ENCODE data around the gene PAPPA2.

The PAPPA2 gene

DNA sequence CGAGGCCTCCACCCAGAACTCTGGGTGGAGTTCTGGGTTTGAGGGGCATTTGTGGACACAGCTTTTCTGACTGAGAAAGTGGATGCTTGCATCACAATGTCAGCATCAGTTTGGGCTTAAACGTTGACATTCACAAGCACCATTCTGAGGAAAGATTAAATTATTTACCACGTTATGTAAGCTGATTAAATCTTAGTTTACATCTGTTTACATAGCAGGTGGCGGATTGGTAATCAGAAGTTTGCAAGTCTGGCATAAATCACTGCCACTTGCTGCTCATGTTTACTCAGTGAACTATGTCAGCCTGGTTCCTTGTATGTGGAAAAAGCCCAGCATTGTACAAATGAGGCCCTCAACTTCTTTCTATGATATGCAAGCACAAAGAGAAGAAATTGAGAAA is 310.1 kb downstream of the PAPPA2 start:
- DNase-seq = no peak

DNA sequence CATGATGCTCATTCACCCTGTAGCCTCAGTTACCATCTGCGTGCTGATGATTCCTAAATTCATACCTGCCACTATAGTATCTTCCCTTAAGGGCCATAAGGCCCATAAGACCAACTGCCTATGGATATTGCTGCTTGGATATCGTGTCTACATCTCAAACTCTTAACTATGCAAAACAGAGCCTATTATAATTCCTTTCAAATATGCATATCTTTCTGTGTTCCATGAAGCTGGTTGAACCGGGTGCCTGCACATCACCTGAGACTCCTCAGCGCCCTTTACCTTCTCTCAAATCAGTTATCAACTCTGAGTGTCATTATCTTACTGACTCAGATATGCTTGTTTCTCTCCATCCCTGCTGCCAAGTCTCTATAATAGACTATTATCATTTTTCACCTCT is 311.2 kb downstream of the PAPPA2 start:
- no peak for DNase-seq

DNA sequence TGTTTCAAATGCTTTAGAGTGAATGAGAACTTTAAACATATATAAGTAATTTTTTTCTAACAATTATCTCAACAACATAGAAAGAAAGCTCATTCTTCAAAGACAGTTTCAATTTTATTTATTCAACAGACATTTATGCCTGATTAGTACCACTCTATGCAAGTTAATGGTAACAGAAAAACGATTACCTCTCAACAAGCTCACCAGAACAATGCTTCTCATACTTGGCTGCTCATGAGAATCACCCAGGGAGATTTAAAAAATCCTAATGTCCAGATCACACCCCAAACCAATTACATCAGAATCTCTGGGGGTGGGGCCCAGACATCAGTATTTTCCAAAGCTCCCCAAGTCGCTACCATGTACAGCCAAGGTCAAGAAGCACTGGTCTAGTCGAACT is 312.4 kb downstream of the PAPPA2 start:
- DNase-seq = no peak

DNA sequence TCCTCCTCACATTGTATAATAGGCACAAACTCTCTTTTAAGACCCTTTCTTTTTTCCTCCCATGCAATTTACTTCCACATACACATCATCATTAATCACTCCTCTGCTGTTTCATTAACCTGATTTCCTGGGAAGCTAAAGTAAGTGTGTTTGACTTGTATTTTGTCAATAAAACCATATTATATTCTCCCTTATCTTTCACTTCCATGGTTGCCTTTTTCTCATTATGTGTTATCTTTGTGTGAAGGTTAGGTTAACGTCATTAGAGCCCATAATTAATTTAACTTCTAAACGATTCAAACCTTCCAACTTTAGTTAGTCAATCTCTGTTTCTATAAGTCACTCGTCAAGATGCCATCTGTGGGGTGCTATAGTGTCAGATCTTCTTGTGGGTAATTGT is 313.0 kb downstream of the PAPPA2 start:
- DNase-seq = no peak

DNA sequence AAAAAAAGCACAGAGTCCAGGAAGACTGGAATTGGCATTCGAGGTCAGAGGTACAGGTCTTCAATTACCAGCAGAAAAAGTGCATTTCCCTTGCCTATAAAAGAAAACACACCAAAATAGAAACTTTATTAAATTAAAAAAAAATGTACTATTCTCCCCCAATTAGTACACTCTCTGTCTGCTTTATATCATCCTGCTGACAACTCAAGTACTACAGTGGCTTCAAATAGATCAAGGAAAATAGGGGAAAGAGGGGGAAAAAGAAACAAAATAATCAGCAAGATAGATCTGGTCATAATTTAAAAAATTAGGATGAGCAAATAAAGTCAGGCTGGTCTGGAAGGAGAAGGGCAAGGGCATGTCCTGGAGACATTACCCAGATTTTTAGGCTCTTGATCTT is 315.1 kb downstream of the PAPPA2 start:
- DNase-seq = no peak

DNA sequence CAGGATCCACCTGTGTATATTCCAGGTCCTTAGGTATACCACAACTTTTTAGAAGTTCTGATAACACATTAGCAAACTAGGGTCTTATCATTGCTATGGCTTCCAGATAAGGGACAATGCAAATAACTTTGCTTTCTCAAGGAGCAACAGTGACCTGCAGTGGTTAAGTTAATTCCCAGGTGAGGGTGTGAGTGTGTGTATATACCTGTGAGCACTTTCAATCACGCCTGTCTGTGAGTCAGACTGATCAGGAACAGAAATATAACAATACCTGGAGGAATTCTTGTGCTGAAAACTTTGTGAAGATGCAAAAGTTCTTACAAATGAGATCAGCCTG is 317.0 kb downstream of the PAPPA2 start:
- no peak for DNase-seq

DNA sequence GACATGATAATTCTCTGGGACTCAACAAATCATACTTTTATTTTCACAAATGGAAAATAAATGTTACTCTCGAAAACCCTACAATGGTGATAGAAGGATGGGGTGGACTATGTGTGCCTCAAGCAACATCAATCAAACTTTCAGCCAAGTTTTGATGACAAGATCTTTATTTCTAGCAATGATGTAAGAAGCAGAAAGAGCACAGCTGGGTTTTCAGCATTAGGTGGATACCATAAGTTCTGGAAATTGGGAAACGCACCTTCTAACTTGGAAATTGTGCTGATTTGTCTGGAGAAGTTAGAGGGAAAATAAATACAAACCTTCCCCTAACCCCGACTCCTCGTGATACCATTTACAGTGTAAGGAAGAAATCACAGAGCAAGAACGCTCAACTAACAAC is 320.3 kb downstream of the PAPPA2 start:
- DNase-seq = no peak

DNA sequence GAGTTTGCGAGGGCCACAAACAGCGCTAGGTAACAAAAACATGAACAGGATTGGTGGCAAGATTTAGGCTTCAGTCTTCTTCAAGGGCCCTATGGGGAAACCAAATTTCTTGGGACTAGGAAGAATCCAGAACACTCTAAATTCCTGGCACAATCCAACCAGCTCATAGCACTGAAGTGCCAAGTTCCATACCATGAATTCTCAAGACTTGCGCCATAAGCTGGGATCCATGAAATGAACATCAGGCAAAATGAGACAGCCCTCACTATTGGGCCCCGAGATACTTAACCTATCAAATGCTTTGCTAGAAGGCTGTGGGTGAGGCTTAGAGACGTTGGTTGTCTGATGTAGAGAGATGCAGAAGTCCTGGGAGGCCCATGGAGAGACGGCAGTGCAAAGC is 322.1 kb downstream of the PAPPA2 start:
- no peak for DNase-seq

DNA sequence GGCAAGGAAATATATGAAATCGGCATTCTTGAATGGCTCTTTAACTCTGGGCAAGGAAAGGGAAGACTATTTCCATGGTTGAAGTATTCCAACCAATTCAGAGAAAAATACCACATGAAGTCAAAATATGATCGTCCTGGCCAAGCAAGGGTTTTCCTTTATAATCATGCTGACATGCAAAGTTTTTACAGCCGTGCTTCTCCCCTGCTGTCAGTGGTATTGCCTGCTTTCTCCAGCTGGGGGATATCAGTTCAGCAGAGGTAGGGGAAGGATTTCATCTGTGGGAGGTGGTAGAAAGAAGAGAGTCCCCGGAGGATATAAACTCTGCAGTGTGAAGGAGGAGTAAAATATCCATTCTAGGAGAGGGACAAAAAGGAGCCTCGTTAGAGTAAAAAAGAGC is 322.8 kb downstream of the PAPPA2 start:
- no peak for DNase-seq

DNA sequence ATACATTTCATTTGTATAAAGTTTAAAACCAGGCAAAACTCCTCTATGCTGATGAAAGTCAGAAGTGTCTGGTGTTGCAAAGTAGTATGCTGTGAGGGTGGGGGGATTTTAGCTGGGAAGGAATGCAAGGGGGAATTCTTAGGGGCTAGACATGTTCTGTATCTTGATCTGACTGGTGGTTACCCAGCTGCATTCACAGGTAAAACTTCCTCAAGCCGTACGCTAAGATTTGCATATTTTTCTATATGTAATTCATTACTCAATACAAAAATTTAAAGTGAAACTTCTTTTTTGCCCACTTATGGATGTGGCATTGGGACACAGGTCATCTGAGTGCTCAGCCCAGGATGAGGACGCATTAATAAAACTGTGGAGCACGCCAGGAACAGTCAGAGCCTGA is 323.3 kb downstream of the PAPPA2 start:
- DNase-seq = no peak

DNA sequence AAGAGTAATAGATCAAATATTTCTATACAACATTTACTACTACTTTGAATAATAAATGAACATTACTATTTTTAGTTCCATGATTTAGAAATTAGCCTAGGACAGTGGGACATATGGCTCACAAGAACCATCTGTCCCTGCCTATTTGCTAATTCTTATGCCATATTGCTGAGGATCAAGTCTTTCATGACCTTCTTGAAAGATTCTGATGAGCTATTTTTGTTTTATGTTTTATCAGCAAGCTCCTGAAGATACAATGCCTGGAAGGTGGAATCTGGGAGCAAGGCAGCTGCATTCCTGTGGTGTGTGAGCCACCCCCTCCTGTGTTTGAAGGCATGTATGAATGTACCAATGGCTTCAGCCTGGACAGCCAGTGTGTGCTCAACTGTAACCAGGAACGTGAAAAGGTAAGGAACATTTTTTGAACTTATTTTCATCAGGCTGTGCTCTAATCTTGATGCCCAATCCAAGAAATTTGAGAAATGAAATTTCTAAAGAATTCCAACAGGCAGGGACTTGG is 326.7 kb downstream of the PAPPA2 start:
- DNase-seq = no peak

DNA sequence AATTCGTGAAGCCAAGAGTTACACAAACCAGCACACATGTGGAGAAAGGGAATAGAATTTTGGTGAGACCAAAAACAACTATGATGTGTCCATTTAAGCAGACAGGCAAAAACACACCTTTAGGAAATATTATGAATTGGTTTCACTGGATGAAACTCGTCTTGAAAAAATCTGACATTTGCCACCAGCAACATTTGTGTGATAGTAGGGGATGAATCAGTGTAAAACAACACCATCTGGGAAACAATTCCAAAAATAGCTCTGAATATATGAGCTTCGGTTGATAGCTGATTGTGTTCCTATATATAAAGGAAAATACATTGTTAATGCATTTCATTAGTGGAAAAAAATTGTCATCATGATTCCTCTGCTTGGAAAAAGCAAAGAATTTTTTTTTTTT is 327.8 kb downstream of the PAPPA2 start:
- no peak for DNase-seq

DNA sequence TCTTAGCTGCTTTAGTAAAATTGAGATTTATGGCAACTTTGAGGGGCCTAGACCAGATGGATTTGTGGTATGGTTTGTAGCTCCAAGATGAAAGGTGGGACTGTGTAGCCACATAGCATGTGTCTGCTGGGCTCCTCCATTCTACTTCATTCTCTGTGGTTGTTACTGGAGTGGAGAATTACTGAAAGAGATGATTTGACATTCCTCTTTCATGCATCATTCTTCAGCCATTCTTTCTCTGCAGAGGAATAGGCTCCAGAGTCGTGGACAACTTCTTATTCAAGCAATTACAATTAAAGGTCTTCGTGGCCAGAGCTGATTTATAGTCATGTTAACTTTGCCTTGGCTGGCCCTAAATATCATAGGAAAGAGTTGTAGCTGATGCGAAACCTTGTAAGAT is 328.9 kb downstream of the PAPPA2 start:
- DNase-seq = no peak

DNA sequence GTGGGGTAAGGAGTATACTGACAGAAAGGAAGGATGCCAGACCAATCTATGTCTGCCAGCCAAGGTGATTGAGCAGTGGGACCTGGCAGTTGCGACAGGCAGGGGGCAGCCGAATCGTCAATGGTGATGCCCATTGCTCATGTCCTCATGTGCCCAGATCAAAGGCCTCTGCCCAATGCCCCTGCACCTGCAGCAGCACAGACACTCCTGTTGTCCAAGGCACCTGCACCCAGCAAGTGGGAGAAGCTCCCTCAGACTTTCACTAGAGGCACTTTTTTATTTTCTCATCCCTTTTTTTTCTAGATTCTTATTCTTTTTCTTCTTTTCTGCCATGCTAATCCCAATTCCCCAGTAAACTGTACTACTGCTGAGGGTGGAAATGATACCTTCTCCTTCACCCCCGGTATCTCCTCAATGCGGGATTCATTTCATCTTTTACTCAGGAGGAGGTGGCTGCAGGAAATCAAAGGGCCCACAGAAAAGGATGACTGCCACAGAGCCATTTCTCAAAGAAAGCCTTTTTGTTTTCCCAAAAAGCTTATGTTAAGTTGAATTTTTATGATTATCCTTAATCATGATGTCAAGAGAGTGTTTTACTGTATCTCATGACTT is 332.0 kb downstream of the PAPPA2 start:
- no peak for DNase-seq

DNA sequence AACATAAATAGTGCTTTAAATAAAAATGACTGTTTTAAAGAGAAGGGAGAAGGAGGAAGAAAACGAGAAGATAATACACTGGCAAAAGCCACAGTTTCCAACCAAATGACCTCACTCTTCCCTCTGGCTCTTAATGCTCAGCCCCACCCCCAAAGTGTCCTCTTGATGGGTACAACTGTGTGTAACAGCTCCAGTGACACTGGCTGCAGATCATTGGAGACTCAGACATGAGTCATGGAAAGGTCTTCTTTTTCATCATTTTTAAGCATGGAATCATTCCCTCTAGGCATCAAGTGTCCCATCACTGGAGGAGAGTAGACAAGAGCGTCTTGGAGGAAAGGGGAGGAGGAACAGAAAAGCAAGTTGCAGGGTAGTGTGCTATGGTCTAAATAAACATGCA is 333.0 kb downstream of the PAPPA2 start:
- no peak for DNase-seq

DNA sequence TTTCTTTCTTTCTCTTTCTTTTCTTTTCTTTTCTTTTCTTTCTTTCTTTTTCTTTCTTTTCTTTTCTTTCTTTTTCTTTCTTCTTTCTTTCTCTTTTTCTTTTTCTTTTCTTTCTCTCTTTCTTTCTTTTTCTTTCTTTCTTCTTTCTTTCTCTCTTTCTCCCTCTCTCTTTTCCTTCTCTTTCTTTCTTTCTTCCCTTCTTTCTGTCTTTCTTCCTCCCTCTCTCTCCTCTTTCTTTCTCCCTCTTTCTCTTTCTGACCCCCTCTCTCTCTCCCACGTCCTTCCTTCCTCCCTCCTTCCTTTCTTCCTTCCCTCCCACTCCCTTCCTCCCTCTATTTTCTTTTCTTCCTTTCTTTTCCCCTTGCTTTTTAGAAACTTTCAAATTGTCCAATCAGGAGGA is 333.6 kb downstream of the PAPPA2 start:
- no peak for DNase-seq

DNA sequence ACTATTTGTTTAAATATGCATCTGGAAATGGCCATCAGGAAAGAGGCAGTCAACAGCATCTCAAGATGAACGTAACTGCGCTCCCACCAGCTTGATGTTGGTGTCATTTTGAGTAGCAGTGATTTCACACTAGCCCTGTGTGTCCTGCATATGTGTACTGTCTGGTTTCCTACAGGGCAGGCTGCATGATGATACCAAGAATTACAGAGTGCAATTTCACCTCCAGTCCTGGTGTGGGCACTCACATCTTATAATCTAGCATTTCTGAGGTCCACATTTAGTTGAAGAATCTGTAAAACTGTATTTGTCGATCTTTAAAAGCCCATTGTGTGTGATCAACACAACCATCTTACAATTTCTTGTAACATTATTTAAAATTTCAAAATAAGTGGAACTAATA is 336.4 kb downstream of the PAPPA2 start:
- no peak for DNase-seq

DNA sequence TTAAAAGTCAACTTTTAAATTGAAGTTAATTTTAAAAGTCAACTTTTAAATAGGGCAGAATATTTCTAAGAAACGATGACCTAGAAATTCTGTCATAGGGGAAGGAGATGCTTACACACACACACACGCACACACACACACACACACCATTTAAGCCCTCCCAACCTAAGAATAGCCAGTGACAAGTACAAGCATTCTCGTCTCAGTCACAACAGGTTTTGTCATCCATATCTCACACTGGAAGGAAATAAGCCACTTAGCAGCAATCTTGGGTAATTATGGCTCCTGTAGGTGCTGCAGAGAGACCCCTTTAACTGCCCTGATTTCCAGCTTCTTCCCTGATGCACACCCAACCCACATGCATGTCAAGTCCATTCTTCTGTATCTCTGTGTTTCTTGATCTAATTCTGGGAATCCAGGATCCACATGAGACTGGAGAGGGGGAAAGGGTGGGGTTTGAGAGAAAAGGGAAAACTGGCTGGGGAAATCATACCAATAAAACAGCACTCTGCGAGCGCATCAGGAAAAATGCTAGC is 338.1 kb downstream of the PAPPA2 start:
- no peak for DNase-seq

DNA sequence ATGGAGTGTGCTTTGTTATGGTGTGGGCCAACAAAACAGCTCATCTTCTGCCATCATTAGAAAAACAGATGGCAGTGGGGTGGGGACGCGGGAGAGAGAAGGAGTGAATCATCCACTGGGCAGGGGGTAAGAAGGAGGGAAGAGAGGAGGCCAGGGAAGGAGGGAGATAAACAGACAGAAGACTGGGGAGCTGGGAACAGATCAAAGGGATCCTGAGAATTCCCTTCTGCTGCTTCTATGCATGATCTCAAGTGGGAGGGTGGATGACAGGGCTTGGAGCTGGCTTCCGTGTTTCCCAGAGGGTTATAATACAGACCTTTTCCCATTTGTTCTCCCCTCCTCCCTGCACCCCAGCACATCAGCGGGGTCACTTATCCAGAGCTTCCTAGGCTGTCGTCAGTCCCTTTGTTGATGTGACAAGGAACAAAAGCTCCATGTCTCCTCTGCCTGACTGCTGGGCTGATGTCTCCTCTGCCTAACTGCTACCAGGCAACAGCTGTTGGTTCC is 338.6 kb downstream of the PAPPA2 start:
- DNase-seq = no peak

DNA sequence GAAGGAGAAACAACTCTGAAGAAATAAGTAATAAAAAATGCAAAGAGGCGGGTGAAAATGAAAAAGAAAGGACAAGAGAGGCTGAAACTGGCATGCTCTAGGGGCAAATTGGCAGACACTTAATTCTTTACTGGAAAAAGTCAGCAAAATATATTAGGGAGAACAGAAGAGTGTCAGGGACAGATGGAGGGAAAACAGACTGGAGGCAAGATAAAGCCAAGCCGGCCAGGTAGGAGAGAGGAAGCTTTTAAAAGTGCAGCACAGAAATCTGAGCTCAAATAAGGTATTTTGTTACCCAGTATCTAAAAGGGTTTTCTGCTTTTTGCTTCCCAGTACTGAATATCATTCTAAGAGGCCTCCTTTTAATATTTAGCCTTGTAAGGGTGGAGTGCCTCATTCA is 339.3 kb downstream of the PAPPA2 start:
- DNase-seq = no peak

DNA sequence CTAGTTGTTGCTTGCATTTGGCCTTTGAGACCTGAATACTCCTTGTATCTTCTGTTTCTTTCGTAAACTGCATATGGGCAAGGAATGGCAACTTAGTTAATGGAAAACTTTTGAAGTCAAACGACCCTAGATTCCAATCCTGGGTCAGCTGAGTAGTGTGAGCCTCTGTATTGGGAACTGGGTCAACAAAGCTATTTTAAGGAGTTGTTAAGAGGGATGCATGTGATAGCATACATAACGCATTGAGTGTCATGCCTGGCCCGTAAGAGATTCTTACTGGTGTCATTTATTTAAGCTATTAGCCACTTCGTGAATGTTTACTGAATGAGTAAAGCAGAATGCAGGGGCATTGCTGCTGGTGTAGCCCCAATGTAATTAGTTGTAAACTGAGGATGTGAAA is 340.1 kb downstream of the PAPPA2 start:
- no peak for DNase-seq

DNA sequence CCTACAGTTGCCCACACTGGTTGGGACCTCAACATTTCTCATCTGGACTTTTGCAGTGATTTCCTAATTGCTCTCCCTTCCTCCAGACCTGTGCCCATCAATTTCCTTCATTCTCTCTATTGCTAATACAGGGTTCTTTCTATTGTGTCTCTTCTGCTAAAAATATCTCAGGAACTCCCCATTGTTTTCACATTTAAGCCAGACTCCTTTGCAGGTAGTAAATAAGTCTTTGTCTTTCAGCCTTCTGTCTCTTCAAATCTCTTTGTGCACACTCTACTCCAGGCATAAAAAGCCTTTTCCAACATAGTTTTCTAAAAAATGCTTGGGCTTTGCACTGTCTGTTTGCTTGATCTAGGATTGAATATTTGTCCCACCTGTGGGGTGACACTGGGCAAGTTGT is 340.6 kb downstream of the PAPPA2 start:
- DNase-seq = no peak

DNA sequence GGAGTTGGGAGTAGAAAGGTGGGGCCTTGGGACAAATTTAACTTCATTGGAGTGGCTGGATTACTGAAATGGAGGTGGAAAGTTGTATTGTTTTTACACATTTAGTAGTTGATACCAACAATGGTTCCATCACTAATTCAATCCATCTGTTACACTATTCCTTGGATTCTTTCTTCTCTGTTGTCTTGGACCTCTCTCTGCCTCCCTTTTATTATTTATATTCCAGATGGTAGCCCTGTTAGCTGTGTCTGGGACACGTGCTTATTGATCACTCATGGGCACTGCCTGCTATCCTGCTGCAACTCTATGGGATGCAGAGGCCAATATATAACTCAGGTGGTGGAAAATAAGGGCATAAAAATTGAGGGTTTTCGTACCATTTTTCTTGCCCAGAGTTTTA is 346.3 kb downstream of the PAPPA2 start:
- no peak for DNase-seq

DNA sequence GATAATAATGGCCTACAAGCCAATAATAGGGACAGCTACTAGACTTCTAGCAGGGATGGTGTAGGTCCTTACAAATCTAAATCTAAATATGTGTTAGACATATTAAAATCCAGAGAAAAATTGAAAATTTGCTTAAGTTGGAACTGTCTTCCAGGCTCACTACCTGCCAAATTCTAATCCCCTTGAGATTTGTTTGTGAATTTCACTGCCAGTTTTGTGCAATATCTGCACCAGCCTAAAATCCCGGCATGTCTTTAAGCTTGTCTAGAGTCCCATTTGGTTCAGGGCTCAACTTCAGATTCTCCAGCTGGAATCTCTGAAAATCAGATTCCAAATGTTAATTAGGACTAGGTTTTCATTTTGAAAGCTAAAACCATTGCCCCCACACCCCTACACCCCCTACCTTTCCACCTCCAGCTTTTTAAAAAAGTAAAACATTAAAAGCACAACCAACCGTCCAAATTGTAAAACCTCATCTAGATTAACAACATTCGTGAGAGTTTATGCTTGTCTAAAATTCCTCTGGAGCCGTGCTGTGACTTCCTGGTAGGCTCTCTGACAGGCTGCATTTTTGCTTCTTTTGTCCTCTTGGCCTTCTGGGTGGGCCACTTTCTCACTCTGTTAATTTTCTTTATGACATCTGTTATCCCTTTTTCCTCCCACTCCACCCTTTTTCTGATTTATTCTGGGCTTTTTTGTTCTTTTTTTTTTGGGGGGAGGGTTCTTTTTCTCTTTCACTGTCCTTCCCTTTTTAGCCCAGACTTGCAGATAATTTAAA is 348.7 kb downstream of the PAPPA2 start:
- DNase-seq = no peak

DNA sequence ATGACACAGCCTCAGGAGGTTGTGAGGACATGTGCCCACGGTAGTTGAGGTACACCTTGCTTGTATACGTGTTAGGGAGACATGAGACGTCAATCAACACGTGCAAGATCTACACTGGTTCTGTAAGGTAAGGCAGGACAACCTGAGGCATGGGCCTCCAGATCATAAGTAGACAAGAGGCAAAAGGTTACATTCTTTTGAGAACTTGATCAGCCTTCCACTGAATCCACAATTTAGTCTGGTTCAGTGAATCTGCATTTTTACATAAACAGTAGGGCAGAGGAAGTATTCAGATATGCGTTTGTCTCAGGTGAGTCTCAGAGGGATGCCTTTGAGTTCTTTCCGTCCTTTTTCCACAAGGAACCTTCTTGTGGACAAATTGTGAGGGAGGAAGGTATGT is 352.6 kb downstream of the PAPPA2 start:
- no peak for DNase-seq
